Aorta (tissue), 5 donors: ENCODE data around the gene CADM1. TPM values are rescaled to one million over a fixed set of nuclear protein-coding genes. Genes with fewer than 3 reads are reported as not detected.

Source experiments
- ATAC-seq: fragments of 200-7000 bp; cut with Tn5 transposase; one replicate; pipeline ENCODE4 v1.9.1; 2022; ENCODE audit warnings: moderate library complexity; ENCODE audit not compliant: low FRiP score
- DNase-seq, 2 donors: peaks; one replicate each; pipeline ENCODE4 v3.0.0-alpha.2; 2020
- H3K27ac ChIP-seq, 2 donors: one replicate each; pipeline ENCODE4 v1.5.1; 2013; ENCODE audit warnings: low read length in 2 of 2, mild to moderate bottlenecking in 2 of 2, moderate library complexity in 2 of 2, control low read depth in 1 of 2, inconsistent platforms in 1 of 2, low read depth in 1 of 2
- H3K27me3 ChIP-seq, 2 donors: one replicate each; pipeline ENCODE4 v1.6.1; 2013; ENCODE audit warnings: control low read depth in 1 of 2, low read length in 1 of 2, mild to moderate bottlenecking in 1 of 2, moderate library complexity in 1 of 2; ENCODE audit not compliant: insufficient read depth in 2 of 2, control insufficient read depth in 1 of 2
- H3K36me3 ChIP-seq, 2 donors: one replicate each; pipeline ENCODE4 v1.6.1; 2013; ENCODE audit warnings: control low read depth in 1 of 2, low read length in 1 of 2, mild to moderate bottlenecking in 1 of 2; ENCODE audit not compliant: insufficient read depth in 2 of 2, control insufficient read depth in 1 of 2
- H3K4me1 ChIP-seq, 2 donors: one replicate each; pipeline ENCODE4 v1.6.1; 2013; ENCODE audit warnings: low read length in 2 of 2, control low read depth in 1 of 2, mild to moderate bottlenecking in 1 of 2, moderate library complexity in 1 of 2; ENCODE audit not compliant: insufficient read depth in 2 of 2, control insufficient read depth in 1 of 2
- H3K4me3 ChIP-seq, 2 donors: one replicate each; pipeline ENCODE4 v1.5.1; 2013; ENCODE audit warnings: low read length in 2 of 2, control low read depth in 1 of 2, mild to moderate bottlenecking in 1 of 2
- H3K9me3 ChIP-seq: one replicate; pipeline ENCODE4 v1.6.1; 2013; ENCODE audit warnings: mild to moderate bottlenecking, low read length; ENCODE audit not compliant: control insufficient read depth
- WGBS, 2 donors: extraction: QIAGEN DNeasy Blood & Tissue Kit; methylation state at CpG; one replicate each; pipeline ENCODE4 v1.1.7; 2013; 5-methylcytosine and 5-hydroxymethylcytosine counted together
- intact Hi-C, 2 donors: fragments of 100-400 bp; cut with DNase I; formaldehyde crosslinking; loops; one replicate each; pipeline versions ENCODE4 v1.14.2 to v1.15.0; 2022
- polyA plus RNA-seq, 2 donors: library from polyadenylated mRNA; stranded (reverse); fragments of 200-250 nt; gene quantifications; one replicate each; pipeline ENCODE4 v1.2.3, GENCODE V29; 2013
- total RNA-seq, 2 donors: library from RNA; stranded (reverse); fragmentation: NEBNext Ultra II Directional; extraction: Animal tissue kit (Norgen Biotek cat#: 25700); gene quantifications; one replicate each; pipeline ENCODE4 v1.2.1, GENCODE V29; 2021
- donor health status: healthy with polysubstance abuse.
- donor health status: Bipolar disorder and iron deficiency.
- donor health status: DM: no; HTN: no; CAD: no.
- donor health status: DM: no; HTN: no; CAD: no.
- donor health status: DM: yes; HTN: yes; CAD: no.

Gene CADM1
- total and polyA plus RNA-seq, 4 donors = 0.26 to 9.8 (median 5.7) TPM

GRCh38 chr11:115522302-115522701 is 18.1 kb upstream of the CADM1 start:
- Histone ChIP-seq H3K27ac (no peak overlapping the region), H3K4me1 (no peaks in the 10 kb centered on the region), H3K4me3 (no peak overlapping the region), H3K9me3 (no peaks in the 10 kb centered on the region), H3K27me3 (no peaks in the 10 kb centered on the region), H3K36me3 (no peaks in the 10 kb centered on the region)
- no peak for ATAC-seq
- no peak for DNase-seq
- WGBS, 2 donors = 70 to 75% methylated on average over 3 of the region's 3 CpGs
- intact Hi-C loops = no loop called here

- ATAC-seq = no peak
- WGBS, 2 donors = 55 to 65% methylated on average over 4 of the region's 4 CpGs
- intact Hi-C loops = no loop called here
Measured at GRCh38 chr11:115521825-115522224, 17.6 kb upstream of the CADM1 start.

GRCh38 chr11:115518983-115519628 is 14.9 kb upstream of the CADM1 start:
- H3K4me1 ChIP-seq = no peaks in the 10 kb centered on the region
- DNase-seq (no peak), ATAC-seq (no peak)
- intact Hi-C loops = no loop called here
- no peak overlapping the region for H3K27ac ChIP-seq
- H3K4me3 ChIP-seq = no peak overlapping the region
- no peaks in the 10 kb centered on the region for H3K36me3 ChIP-seq
- no peaks in the 10 kb centered on the region for H3K27me3 ChIP-seq
- H3K9me3 ChIP-seq = no peaks in the 10 kb centered on the region
- whole genome bisulfite sequencing, 2 donors = 54 to 63% methylated on average over 8 of the region's 8 CpGs

More at GRCh38 chr11:115521825-115522224, 17.6 kb upstream of the CADM1 start:
- no peaks in the 10 kb centered on the region for H3K4me1 ChIP-seq
- H3K36me3 ChIP-seq = no peaks in the 10 kb centered on the region
- H3K27me3 ChIP-seq = no peaks in the 10 kb centered on the region
- H3K27ac ChIP-seq = no peak overlapping the region
- no peak for DNase-seq
- no peak overlapping the region for H3K4me3 ChIP-seq
- no peaks in the 10 kb centered on the region for H3K9me3 ChIP-seq

GRCh38 chr11:115515647-115516395 is 11.6 kb upstream of the CADM1 start:
- no peaks in the 10 kb centered on the region for H3K4me1 ChIP-seq
- no peak overlapping the region for H3K27ac ChIP-seq
- H3K9me3 ChIP-seq = no peaks in the 10 kb centered on the region
- H3K4me3 ChIP-seq = no peak overlapping the region
- ATAC-seq (no peak), DNase-seq (no peak)
- intact Hi-C loops = no loop called here
- H3K27me3 ChIP-seq = no peaks in the 10 kb centered on the region
- WGBS, 2 donors = 68% methylated on average over 6 of the region's 6 CpGs
- H3K36me3 ChIP-seq = no peaks in the 10 kb centered on the region

GRCh38 chr11:115506954-115507675 is 2.9 kb upstream of the CADM1 start:
- no peaks in the 10 kb centered on the region for H3K27me3 ChIP-seq
- intact Hi-C loops = no loop called here
- ATAC-seq = no peak

GRCh38 chr11:115505175-115505574 is 960 bp upstream of the CADM1 start:
- WGBS, 2 donors = 11 to 19% methylated on average over 10 of the region's 10 CpGs
- no peaks in the 10 kb centered on the region for H3K27me3 ChIP-seq

More at GRCh38 chr11:115506954-115507675, 2.9 kb upstream of the CADM1 start:
- Histone ChIP-seq H3K4me3 (no peak overlapping the region), H3K9me3 (no peaks in the 10 kb centered on the region), H3K27ac (no peak overlapping the region), H3K36me3 (no peaks in the 10 kb centered on the region), H3K4me1 (no peaks in the 10 kb centered on the region)
- DNase-seq = no peak
- WGBS, 2 donors = 65 to 70% methylated on average over 10 of the region's 10 CpGs

DNA sequence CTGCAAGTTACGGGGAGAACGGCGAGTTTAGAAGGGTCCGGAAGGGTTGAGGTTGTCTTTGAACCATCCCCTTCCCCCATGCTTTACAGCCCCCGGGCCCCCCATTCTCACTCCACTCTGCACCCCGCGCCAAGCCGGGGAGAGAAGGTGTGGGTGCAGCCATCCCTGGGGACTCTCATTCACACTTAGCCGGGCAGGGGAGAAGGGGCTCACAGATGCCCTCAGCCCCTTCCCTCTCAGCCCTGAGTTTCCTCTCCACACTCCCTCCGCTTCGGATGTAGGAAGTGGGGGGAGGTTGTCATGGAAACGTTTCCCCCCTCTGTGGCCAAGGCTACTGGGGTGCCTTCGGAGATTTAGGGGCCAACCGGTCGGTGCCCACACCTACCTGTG is 334 bp downstream of the CADM1 start:
- no peaks in the 10 kb centered on the region for H3K27me3 ChIP-seq
- no peaks in the 10 kb centered on the region for H3K36me3 ChIP-seq
- no peaks in the 10 kb centered on the region for H3K9me3 ChIP-seq
- DNase-seq (peak in 1 of 2 donors; percentile 72), ATAC-seq (peak; percentile 17)
- intact Hi-C loops = loop anchor here in 1 of 2 donors (5.0 kb wide), 1 partner anchor 193 kb away; no protein-coding TSS in a partner anchor
- H3K4me1 ChIP-seq = no peaks in the 10 kb centered on the region
- WGBS, 2 donors = 1 to 2% methylated on average over 14 to 15 of the region's 15 CpGs
- H3K27ac ChIP-seq = no peak overlapping the region
- H3K4me3 ChIP-seq = peak overlapping the region; percentile 5 to 52

More at GRCh38 chr11:115505175-115505574, 960 bp upstream of the CADM1 start:
- Histone ChIP-seq H3K9me3 (no peaks in the 10 kb centered on the region), H3K36me3 (no peaks in the 10 kb centered on the region), H3K4me3 (no peak overlapping the region), H3K4me1 (no peaks in the 10 kb centered on the region), H3K27ac (no peak overlapping the region)
- intact Hi-C loops = no loop called here
- ATAC-seq = no peak
- no peak for DNase-seq

GRCh38 chr11:115503083-115503885 is 931 bp downstream of the CADM1 start:
- ATAC-seq (peak; percentile 60), DNase-seq (peak; percentile 66 to 80)
- 1% methylated on average over 52 to 77 of the region's 77 CpGs for WGBS, 2 donors
- H3K27ac ChIP-seq = no peak overlapping the region
- no peaks in the 10 kb centered on the region for H3K36me3 ChIP-seq
- H3K9me3 ChIP-seq = no peaks in the 10 kb centered on the region
- no peaks in the 10 kb centered on the region for H3K27me3 ChIP-seq
- intact Hi-C loops = loop anchor here in 1 of 2 donors (5.0 kb wide), 1 partner anchor 194 kb away; no protein-coding TSS in a partner anchor
- H3K4me1 ChIP-seq = no peaks in the 10 kb centered on the region
- peak overlapping the region; percentile 5 to 63 for H3K4me3 ChIP-seq
